Muscle of leg (tissue), 11 donors: ENCODE measurements around the gene HOXA7. TPM values are rescaled to one million over a fixed set of nuclear protein-coding genes. Genes with fewer than 3 reads are reported as not detected.

Source experiments
- DNase-seq: peaks from one replicate; pipeline ENCODE4 v3.0.0; 2013
- H3K27ac ChIP-seq: one replicate; pipeline ENCODE4 v1.5.1; 2013; ENCODE audit warnings: mild to moderate bottlenecking, low read length, control low read depth
- H3K27me3 ChIP-seq: one replicate; pipeline ENCODE4 v1.6.1; 2013; ENCODE audit warnings: low read length; ENCODE audit not compliant: control insufficient read depth, insufficient read depth
- H3K36me3 ChIP-seq: one replicate; pipeline ENCODE4 v1.6.1; 2013; ENCODE audit warnings: low read length; ENCODE audit not compliant: control insufficient read depth, insufficient read depth
- H3K4me1 ChIP-seq: one replicate; pipeline ENCODE4 v1.6.1; 2013; ENCODE audit warnings: low read length; ENCODE audit not compliant: control insufficient read depth, insufficient read depth
- H3K4me3 ChIP-seq: one replicate; pipeline ENCODE4 v1.5.1; 2013; ENCODE audit warnings: low read length, control low read depth
- H3K9me3 ChIP-seq: replicated peaks from 2 replicates; pipeline ENCODE4 v1.6.1; 2013; ENCODE audit warnings: low read depth, low read length; ENCODE audit not compliant: control insufficient read depth
- WGBS: methylation state at CpG from one replicate; pipeline ENCODE4 v1.1.5; 2013; ENCODE audit warnings: missing lambda C conversion rate; ENCODE audit not compliant: insufficient coverage; 5-methylcytosine and 5-hydroxymethylcytosine counted together
- polyA plus RNA-seq, 8 donors: library from polyadenylated mRNA; unstranded; fragments of 120-200 nt; gene quantifications; one replicate each; pipeline versions ENCODE4 v1.2.1 to v1.2.3, GENCODE V29; 2013; ENCODE audit warnings: inconsistent platforms in 1 of 8, low replicate concordance in 1 of 8; ENCODE audit not compliant: insufficient read length in 8 of 8, insufficient read depth in 1 of 8
- total RNA-seq: library from RNA; stranded (reverse); fragments of 120-200 nt; gene quantifications from one replicate; pipeline ENCODE4 v1.2.4, GENCODE V29; 2013

Gene HOXA7
- total and polyA plus RNA-seq, 9 donors, result 3.9 to 16.3 (median 11.5) TPM

DNA sequence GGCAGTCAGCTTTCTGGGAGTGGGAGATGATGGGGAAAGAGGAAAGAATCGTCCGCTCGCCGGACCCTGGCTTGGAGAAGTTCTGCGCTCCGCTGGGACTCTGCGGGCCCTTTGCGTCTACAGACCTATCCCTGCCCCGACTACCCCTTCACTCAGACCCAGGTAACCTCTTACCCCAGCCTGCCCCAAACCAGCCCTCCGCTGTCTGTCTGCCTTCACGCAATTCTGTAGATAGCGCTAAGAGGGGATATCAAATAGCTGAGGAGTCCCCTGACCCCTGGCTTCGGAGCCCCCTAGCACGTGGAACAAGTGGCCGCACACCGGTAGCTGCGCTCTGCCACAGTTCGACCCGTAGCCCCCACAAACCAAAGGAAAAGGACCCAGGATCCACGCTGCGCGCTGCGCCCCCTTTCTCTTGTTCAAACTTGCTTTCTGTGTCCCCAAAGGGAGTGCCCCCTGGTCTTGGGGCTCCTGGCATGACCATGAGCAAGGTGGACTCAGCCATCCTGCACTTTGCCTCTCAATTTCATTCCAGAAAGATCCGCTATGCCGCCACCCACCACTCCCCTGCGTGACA, 32.9 kb downstream of the HOXA7 start:
- WGBS, result 77% methylated on average over 18 of the region's 26 CpGs

DNA sequence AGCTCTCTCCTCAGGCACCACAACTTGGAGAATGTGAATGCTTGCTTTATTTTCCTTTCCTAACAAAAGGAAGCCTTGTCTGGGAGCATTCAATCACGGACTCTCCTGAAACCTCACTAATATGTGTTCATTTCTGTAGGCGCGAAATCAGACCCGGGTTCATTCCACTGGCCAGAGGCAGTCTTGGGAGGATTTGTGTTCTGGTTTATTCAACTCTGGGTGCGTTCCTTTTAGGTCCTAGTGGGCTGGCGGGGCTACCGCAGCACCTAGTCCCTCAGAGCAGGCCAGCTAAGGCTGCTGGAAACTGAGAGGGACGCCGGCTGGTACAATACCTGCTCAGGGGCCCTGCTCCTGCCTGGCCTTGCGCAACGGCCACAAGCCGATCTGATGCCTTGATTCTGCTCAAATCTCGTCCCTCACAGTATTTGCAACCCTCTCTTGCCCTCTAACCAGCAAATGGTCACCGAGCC, 33.4 kb downstream of the HOXA7 start:
- WGBS, result 63% methylated on average over 8 of the region's 14 CpGs
- Histone ChIP-seq H3K36me3 (peaks cover 36% of the 10 kb centered on the region), H3K27ac (no peak overlapping the region), H3K4me1 (peaks cover 52% of the 10 kb centered on the region), H3K27me3 (peaks cover 7% of the 10 kb centered on the region), H3K4me3 (no peak overlapping the region), H3K9me3 (no peaks in the 10 kb centered on the region)
- DNase-seq, result no peak

More for the DNA sequence above, 32.9 kb downstream of the HOXA7 start:
- Histone ChIP-seq H3K4me1 (peaks cover 53% of the 10 kb centered on the region), H3K36me3 (peaks cover 34% of the 10 kb centered on the region), H3K27me3 (peaks cover 7% of the 10 kb centered on the region), H3K9me3 (no peaks in the 10 kb centered on the region), H3K27ac (no peak overlapping the region), H3K4me3 (no peak overlapping the region)
- no peak for DNase-seq

DNA sequence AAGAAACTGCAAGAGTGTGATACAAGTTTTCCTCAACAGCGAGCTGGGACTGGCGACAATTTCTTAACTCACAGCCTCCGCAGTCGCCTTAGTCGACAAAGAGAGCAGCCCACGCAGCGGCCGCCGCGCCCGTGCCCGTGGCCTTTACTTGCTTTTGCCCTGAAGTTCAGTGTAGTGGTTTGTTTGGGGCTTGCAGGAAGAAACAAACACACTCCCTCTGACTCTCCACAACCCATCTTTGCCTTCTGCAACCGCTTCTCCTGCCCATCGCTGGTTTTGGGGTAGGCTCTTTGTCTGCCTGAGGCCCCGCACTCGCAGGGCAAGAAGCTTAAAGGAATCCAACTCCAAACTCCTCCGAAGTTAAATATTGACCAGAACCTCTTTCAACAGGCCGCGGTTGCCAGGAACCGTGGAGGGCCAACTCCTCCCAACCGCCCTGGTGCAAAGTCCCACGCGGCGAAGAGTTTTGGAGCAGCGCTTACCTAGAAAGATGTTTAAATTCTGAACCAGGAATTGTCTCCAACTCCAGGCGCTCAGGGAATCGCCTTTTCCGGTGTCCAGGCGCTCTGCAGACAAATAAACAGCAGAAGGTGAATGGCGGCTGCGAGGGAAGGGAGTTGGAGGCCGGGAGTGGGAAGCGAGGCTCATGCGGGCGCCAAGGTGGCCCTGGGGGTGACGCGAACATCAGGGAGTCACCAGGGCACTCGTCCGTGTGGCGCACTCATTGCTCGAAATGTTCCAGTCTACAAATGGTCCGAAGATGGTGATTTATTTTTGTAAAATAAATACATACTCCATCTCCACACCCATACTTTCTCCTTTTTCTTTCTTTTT, 34.2 kb downstream of the HOXA7 start:
- peaks cover 7% of the 10 kb centered on the region for H3K27me3 ChIP-seq

DNA sequence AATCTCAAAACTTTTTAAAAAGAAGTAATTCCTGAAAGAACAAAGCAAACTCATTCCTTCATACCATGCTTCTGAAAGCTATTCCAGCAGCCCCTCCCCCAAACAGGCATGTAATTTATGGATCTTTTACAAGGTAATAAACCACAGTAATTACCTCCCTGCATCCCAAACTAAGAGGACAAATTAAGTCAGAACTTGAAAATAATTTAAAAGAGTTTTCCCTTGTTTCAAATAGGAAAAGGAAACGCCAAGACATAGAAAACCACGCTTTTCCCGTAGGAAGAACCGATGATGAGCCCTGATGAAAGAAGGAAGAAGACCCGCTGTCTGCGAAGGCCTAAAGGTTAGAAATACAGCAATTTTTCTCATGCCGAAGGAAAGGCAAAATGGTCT, 34.8 kb downstream of the HOXA7 start:
- DNase-seq, result no peak
- 75% methylated on average over 2 of the region's 7 CpGs for WGBS
- Histone ChIP-seq H3K4me1 (peaks cover 55% of the 10 kb centered on the region), H3K27me3 (peaks cover 7% of the 10 kb centered on the region), H3K4me3 (no peak overlapping the region), H3K36me3 (peaks cover 42% of the 10 kb centered on the region), H3K9me3 (no peaks in the 10 kb centered on the region), H3K27ac (no peak overlapping the region)

More for the DNA sequence above, 34.2 kb downstream of the HOXA7 start:
- Histone ChIP-seq H3K27ac (no peak overlapping the region), H3K36me3 (peaks cover 39% of the 10 kb centered on the region), H3K4me3 (no peak overlapping the region), H3K4me1 (peaks cover 52% of the 10 kb centered on the region), H3K9me3 (no peaks in the 10 kb centered on the region)
- whole genome bisulfite sequencing, result 70% methylated on average over 18 of the region's 42 CpGs
- DNase-seq, result no peak

DNA sequence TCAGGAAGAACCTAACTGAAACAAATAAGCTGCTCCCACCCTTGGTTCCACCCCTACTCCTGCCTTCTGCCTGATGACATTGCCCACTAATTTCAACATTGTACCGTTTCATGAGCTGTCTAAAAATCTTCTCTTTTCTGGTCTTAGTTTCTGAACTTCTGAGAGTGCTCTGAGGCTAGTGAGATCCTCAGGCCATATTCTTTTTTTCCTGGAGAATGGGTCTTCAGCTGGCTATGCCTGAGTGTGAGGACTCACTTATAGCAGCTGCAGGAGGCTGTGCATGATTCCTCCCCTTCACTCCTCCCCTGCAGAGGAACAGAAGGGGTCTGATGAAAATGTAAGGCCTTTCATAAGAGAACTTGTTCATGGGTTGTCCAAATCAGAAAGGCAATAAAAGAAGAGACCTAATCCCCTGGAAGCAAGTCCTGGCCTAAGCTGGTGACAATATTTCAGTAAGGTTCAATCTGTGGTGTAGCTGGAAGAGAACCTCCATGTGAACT, 37.0 kb downstream of the HOXA7 start:
- Histone ChIP-seq H3K9me3 (no peaks in the 10 kb centered on the region), H3K27ac (no peak overlapping the region), H3K36me3 (peaks cover 42% of the 10 kb centered on the region), H3K4me3 (no peak overlapping the region), H3K4me1 (peaks cover 54% of the 10 kb centered on the region), H3K27me3 (peaks cover 7% of the 10 kb centered on the region)
- no peak for DNase-seq
- WGBS, result 40% methylated on average over 1 of the region's 1 CpG

DNA sequence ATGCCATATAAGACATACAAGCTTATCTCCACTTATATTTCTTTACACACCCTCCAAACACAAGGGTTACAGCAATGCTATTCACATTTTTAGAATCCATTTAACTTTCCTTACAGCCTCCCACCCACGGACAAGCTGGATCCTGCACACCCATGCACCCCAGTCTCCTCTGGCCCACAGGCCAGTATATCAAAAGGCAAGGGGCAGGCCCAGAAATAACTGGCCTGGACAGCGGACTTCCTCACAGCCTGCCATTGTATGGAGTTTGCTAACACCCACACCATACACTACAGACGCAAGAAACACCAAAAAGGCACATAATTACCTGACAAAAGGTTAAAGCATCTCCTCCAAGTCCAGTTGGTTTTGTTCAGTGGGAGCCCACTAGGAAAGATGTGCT, 37.9 kb downstream of the HOXA7 start:
- DNase-seq, result no peak
- WGBS, result 20% methylated on average over 1 of the region's 3 CpGs
- no peaks in the 10 kb centered on the region for H3K9me3 ChIP-seq
- peaks cover 10% of the 10 kb centered on the region for H3K27me3 ChIP-seq
- H3K4me3 ChIP-seq, result no peak overlapping the region
- H3K4me1 ChIP-seq, result peaks cover 59% of the 10 kb centered on the region
- peak overlapping the region; percentile 63 for H3K27ac ChIP-seq
- peaks cover 35% of the 10 kb centered on the region for H3K36me3 ChIP-seq

DNA sequence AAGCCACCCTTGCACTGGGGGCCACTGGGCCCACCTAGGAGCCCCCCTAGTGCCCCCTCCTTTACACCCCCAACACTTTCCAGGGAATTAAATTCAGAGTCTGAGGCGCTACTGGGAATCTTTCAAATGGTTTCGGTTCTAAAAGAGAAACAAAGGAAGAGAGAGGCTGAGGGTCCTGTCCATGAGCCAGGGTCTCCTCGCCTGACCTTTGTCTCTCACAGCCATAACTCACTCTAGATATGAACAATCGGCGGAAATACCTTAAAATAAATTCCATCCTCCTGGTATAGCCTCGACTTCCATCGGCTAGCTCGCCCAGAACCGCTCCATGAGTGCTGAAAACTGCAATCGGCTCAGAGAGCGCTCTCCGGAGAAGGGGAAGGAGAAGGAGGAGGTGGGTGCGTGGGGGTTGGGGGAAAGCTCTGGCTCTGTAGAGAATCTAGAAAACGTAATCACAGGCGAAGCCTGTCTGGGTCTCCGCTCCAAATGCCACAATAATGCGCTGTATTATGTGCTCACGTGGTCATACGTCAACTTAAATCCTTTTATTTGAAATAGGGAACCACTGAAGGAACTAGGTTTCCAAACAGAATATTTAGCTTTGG, 38.5 kb downstream of the HOXA7 start:
- Histone ChIP-seq H3K27me3 (peaks cover 10% of the 10 kb centered on the region), H3K4me1 (peaks cover 58% of the 10 kb centered on the region), H3K9me3 (no peaks in the 10 kb centered on the region), H3K4me3 (no peak overlapping the region), H3K36me3 (peaks cover 32% of the 10 kb centered on the region), H3K27ac (peak overlapping the region; percentile 63)
- 75% methylated on average over 11 of the region's 19 CpGs for WGBS
- no peak for DNase-seq

DNA sequence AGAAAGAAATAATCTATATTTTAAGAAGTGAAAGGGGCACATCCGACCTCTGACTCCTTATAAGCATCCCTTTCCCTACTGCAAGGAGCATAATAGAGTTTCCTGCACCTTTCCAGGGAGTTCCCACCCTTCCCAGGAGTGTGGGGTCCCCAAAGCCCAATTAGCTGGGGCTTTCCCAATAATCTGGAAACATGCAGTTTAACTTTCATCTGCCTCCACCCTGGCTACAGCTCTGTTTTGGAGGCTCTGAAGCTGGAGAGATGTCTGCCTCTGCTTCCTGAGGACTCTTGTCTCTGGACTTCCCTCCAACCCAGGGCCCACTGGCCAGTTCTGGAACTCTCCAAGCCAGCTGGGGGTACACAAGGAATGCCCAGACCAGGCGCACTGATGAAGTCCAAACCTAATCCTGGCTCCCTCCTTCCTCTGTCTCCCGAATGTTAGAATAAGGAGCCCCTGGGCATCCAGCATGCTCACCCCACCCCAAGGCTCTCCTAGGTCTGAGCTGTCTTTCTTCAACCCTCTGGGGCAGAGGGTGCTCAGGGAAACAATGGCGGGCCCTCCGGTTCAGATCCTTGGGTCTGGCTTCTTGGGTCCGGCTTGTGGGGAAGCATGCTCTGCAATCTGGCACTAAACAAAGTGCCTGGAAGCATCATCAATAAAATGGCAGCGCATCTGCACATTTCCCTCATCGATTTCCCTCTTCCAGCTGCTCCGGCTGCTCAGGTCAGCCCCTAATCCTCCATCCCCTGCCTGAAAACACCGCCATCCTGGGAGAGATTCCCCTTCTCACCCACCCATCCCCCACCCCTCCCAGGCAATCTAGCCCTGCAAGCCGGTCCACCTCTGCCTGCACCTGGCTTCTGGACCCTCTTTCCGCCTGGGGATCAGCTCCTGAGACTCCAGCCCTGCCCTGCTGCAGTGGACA, 39.3 kb downstream of the HOXA7 start:
- no peak overlapping the region for H3K4me3 ChIP-seq
- peaks cover 57% of the 10 kb centered on the region for H3K4me1 ChIP-seq
- H3K27ac ChIP-seq, result peak overlapping the region; percentile 63
- H3K9me3 ChIP-seq, result no peaks in the 10 kb centered on the region
- H3K36me3 ChIP-seq, result peaks cover 26% of the 10 kb centered on the region
- WGBS, result 64% methylated on average over 11 of the region's 12 CpGs
- no peak for DNase-seq
- H3K27me3 ChIP-seq, result peaks cover 11% of the 10 kb centered on the region

DNA sequence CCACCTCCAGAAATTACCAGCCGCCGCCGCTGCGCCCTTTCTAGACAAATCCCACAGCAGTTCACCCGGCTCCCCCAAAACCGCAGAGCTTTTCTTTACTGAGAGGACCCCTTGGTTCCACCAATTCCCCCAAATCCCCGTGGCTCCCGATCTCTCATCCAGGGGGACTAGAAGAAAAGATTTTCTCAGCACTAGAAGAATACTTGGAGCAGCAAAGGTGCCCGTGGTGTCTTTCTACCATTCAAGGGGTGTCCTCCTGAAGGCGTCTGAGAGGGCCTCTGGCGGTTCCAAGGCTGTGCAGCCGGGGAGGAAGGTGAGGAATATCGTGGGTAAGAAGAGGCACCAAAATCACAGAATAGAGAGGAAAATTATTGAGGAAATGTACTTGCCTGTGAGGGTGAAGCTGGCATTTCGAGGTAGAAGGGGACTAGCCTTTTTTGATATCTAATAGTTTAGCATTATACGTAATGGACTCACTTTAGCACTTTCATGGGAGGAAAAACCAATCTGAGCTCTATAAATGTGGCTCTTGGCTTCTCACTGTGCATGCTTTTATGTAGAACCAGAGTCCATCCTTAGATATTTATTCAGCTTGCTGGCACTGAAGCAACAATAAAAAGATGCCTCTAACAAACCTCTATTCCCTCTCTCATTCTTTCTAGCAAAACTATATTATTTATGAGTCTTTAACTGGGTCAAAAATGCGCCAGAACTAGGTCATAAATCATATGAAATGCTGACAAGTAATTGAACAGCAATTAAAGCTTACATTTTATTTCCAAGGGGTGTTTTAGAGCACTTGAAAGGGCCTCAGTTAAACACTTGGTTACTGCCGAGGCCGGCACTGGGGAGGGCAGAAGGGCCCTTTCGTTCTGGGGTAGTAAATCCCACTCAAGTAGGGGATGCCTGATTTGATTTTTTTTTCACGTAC, 40.2 kb downstream of the HOXA7 start:
- Histone ChIP-seq H3K4me1 (peaks cover 60% of the 10 kb centered on the region), H3K27ac (peak overlapping the region; percentile 16), H3K36me3 (peaks cover 22% of the 10 kb centered on the region), H3K9me3 (no peaks in the 10 kb centered on the region), H3K27me3 (peaks cover 12% of the 10 kb centered on the region), H3K4me3 (no peak overlapping the region)
- 83% methylated on average over 11 of the region's 20 CpGs for WGBS
- DNase-seq, result no peak
